H9 (cell line): ENCODE data around the gene PPP2R5B. TPM values are rescaled to one million over a fixed set of nuclear protein-coding genes. Genes with fewer than 3 reads are reported as not detected.

Experiments used
- DNase-seq: peaks from one replicate; pipeline ENCODE4 v3.0.0-alpha.2; 2017
- H2AFZ ChIP-seq: one replicate; pipeline ENCODE4 v1.6.1; 2013; ENCODE audit warnings: mild to moderate bottlenecking, low read length, control low read depth, moderate library complexity
- H2AK5ac ChIP-seq: 2 replicates; pipeline ENCODE4 v1.6.1; 2013; ENCODE audit warnings: low read length, control low read depth, mixed read lengths; ENCODE audit not compliant: insufficient read length
- H2BK120ac ChIP-seq: one replicate; pipeline ENCODE4 v1.6.1; 2013; ENCODE audit warnings: low read depth, mild to moderate bottlenecking, low read length, control low read depth, inconsistent platforms; ENCODE audit not compliant: poor library complexity, severe bottlenecking
- H2BK12ac ChIP-seq: 2 replicates; pipeline ENCODE4 v1.6.1; 2013; ENCODE audit warnings: low read length, control low read depth, mixed read lengths, low read depth; ENCODE audit not compliant: insufficient read length
- H2BK15ac ChIP-seq: 2 replicates; pipeline ENCODE4 v1.6.1; 2013; ENCODE audit warnings: low read depth, low read length, control low read depth
- H2BK20ac ChIP-seq: one replicate; pipeline ENCODE4 v1.6.1; 2013; ENCODE audit warnings: low read depth, mild to moderate bottlenecking, low read length, control low read depth, inconsistent platforms; ENCODE audit not compliant: poor library complexity, severe bottlenecking
- H2BK5ac ChIP-seq: 2 replicates; pipeline ENCODE4 v1.6.1; 2013; ENCODE audit warnings: low read length, control low read depth, mixed read lengths; ENCODE audit not compliant: insufficient read length
- H3K14ac ChIP-seq: 2 replicates; pipeline ENCODE4 v1.6.1; 2013; ENCODE audit warnings: low read length, control low read depth; ENCODE audit not compliant: insufficient read depth
- H3K18ac ChIP-seq: 2 replicates; pipeline ENCODE4 v1.6.1; 2013; ENCODE audit warnings: low read depth, mild to moderate bottlenecking, mixed read lengths, low read length, control low read depth; ENCODE audit not compliant: insufficient read length
- H3K23ac ChIP-seq: 2 replicates; pipeline ENCODE4 v1.6.1; 2013; ENCODE audit warnings: low read length, control low read depth, mixed read lengths, low read depth; ENCODE audit not compliant: insufficient read length
- H3K23me2 ChIP-seq: 2 replicates; pipeline ENCODE4 v1.6.1; 2013; ENCODE audit warnings: low read depth, mild to moderate bottlenecking, mixed read lengths, low read length, control low read depth; ENCODE audit not compliant: insufficient read length, poor library complexity, severe bottlenecking
- H3K27ac ChIP-seq: 2 replicates; pipeline ENCODE4 v1.5.1; 2013; ENCODE audit warnings: low read length, control low read depth, mixed read lengths, low read depth; ENCODE audit not compliant: insufficient read length
- H3K27me3 ChIP-seq: 2 replicates; pipeline ENCODE4 v1.6.1; 2013; ENCODE audit warnings: low read length, control low read depth, inconsistent platforms; ENCODE audit not compliant: insufficient read depth
- H3K4ac ChIP-seq: 2 replicates; pipeline ENCODE4 v1.6.1; 2013; ENCODE audit warnings: low read depth, mild to moderate bottlenecking, control low read depth, inconsistent platforms, low read length, moderate library complexity
- H3K4me1 ChIP-seq: 2 replicates; pipeline ENCODE4 v1.6.1; 2013; ENCODE audit warnings: low read length, control low read depth, inconsistent platforms; ENCODE audit not compliant: insufficient read depth
- H3K4me2 ChIP-seq: 2 replicates; pipeline ENCODE4 v1.6.1; 2013; ENCODE audit warnings: low read length, control low read depth, mixed read lengths; ENCODE audit not compliant: insufficient read length, insufficient read depth
- H3K56ac ChIP-seq: 2 replicates; pipeline ENCODE4 v1.6.1; 2013; ENCODE audit warnings: low read depth, mild to moderate bottlenecking, mixed read lengths, low read length, control low read depth; ENCODE audit not compliant: insufficient read length
- H3K79me1 ChIP-seq: 2 replicates; pipeline ENCODE4 v1.6.1; 2013; ENCODE audit warnings: low read depth, mild to moderate bottlenecking, moderate library complexity, low read length, control low read depth, inconsistent platforms; ENCODE audit not compliant: insufficient read depth, poor library complexity, severe bottlenecking
- H3K79me2 ChIP-seq: 2 replicates; pipeline ENCODE4 v1.6.1; 2013; ENCODE audit warnings: low read length, control low read depth, inconsistent platforms; ENCODE audit not compliant: insufficient read depth
- H3K9ac ChIP-seq: 2 replicates; pipeline ENCODE4 v1.6.1; 2013; ENCODE audit warnings: low read length, control low read depth, mixed read lengths; ENCODE audit not compliant: insufficient read length; ENCODE audit errors: extremely low read depth
- H3K9me3 ChIP-seq: one replicate; pipeline ENCODE4 v1.6.1; 2013; ENCODE audit warnings: low read depth, low read length, inconsistent platforms; ENCODE audit not compliant: control insufficient read depth
- H3T11ph ChIP-seq: one replicate; pipeline ENCODE4 v1.6.1; 2013; ENCODE audit warnings: mild to moderate bottlenecking, low read length, control low read depth, inconsistent platforms
- H4K20me1 ChIP-seq: one replicate; pipeline ENCODE4 v1.6.1; 2013; ENCODE audit not compliant: control insufficient read depth, insufficient read length, insufficient read depth
- H4K5ac ChIP-seq: 2 replicates; pipeline ENCODE4 v1.6.1; 2013; ENCODE audit warnings: low read depth, mild to moderate bottlenecking, mixed read lengths, low read length, control low read depth; ENCODE audit not compliant: insufficient read length
- H4K8ac ChIP-seq: replicated peaks from 2 replicates; pipeline ENCODE4 v1.6.1; 2013; ENCODE audit warnings: low read length, control low read depth, mixed read lengths, low read depth; ENCODE audit not compliant: insufficient read length
- H4K91ac ChIP-seq: 2 replicates; pipeline ENCODE4 v1.6.1; 2013; ENCODE audit warnings: low read depth, mild to moderate bottlenecking, moderate library complexity, mixed read lengths, low read length, control low read depth; ENCODE audit not compliant: insufficient read length
- H3K27ac Mint-ChIP-seq, 3 experiments: 2 replicates in 2 of 3; 3 replicates in 1 of 3; pipeline ENCODE4 v1.8.0; 2020 to 2021; ENCODE audit warnings: mixed read lengths in 3 of 3, mild to moderate bottlenecking in 1 of 3, moderate library complexity in 1 of 3
- H3K27me3 Mint-ChIP-seq: 2 replicates; pipeline ENCODE4 v1.8.0; 2021; ENCODE audit warnings: low read depth, mild to moderate bottlenecking, moderate library complexity, mixed read lengths
- H3K36me3 Mint-ChIP-seq, 3 experiments: 2 replicates in 2 of 3; 3 replicates in 1 of 3; pipeline ENCODE4 v1.8.0; 2020 to 2021; ENCODE audit warnings: low read depth in 3 of 3, mixed read lengths in 3 of 3; ENCODE audit not compliant: insufficient read depth in 1 of 3
- H3K4me1 Mint-ChIP-seq, 2 experiments: 2 replicates each; pipeline ENCODE4 v1.8.0; 2020; ENCODE audit warnings: mixed read lengths in 2 of 2
- H3K4me3 Mint-ChIP-seq, 2 experiments: 2 replicates in 1 of 2; 3 replicates in 1 of 2; pipeline ENCODE4 v1.8.0; 2020 to 2021; ENCODE audit warnings: mild to moderate bottlenecking in 2 of 2, mixed read lengths in 2 of 2, moderate library complexity in 1 of 2
- H3K9me3 Mint-ChIP-seq, 2 experiments: 2 replicates in 1 of 2; 3 replicates in 1 of 2; pipeline ENCODE4 v1.8.0; 2020; ENCODE audit warnings: mild to moderate bottlenecking in 2 of 2, mixed read lengths in 2 of 2, moderate library complexity in 1 of 2
- WGBS: extraction: QIAGEN DNeasy Blood & Tissue Kit; methylation state at CpG from one replicate; pipeline ENCODE4 v1.1.7; 2013; ENCODE audit warnings: missing lambda C conversion rate, low lambda C conversion rate, mixed read lengths; ENCODE audit not compliant: insufficient read length; ENCODE audit errors: extremely low coverage; 5-methylcytosine and 5-hydroxymethylcytosine counted together
- total RNA-seq: library from RNA; stranded (reverse); gene quantifications from 2 replicates; pipeline ENCODE4 v1.2.1, GENCODE V29; 2021
- TF ChIP-seq, protein P1 (sequence below): fragments of 200-600 bp; sonication (generic); conservative IDR thresholded peaks from 3 replicates; pipeline ENCODE4 v1.8.0; 2021; ENCODE audit warnings: antibody characterized with exemption, mild to moderate bottlenecking

PPP2R5B gene
- total RNA-seq, 1 experiment from 2014 or later, result 6.3 TPM

DNA sequence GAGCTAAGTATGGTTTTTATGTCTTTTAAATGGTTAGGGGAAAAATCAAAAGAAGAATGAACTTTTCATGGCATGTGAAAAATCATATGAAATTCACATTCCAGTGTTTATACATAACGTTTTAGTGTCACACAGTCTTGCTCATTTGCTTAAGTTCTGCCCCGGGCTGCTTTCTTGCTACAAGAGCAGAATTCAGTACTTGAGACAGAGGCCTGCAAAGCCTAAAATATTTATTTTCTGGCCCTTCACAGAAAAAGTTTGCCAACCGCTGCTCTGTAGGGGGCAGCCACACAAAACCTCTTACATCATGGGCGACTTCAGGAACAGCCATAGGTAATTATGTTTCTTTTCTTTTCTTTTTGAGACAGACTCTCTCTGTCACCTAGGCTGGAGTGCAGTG, 6.5 kb upstream of the PPP2R5B start:
- no peak for DNase-seq
- H3K79me1 ChIP-seq, result no peaks in the 10 kb centered on the region
- no peak overlapping the region for H2BK15ac ChIP-seq
- no peak overlapping the region for H2AFZ ChIP-seq
- H4K91ac ChIP-seq, result no peak overlapping the region
- peak overlapping the region; percentile 66 for H3K4me2 ChIP-seq
- TF ChIP-seq, protein P1, sequence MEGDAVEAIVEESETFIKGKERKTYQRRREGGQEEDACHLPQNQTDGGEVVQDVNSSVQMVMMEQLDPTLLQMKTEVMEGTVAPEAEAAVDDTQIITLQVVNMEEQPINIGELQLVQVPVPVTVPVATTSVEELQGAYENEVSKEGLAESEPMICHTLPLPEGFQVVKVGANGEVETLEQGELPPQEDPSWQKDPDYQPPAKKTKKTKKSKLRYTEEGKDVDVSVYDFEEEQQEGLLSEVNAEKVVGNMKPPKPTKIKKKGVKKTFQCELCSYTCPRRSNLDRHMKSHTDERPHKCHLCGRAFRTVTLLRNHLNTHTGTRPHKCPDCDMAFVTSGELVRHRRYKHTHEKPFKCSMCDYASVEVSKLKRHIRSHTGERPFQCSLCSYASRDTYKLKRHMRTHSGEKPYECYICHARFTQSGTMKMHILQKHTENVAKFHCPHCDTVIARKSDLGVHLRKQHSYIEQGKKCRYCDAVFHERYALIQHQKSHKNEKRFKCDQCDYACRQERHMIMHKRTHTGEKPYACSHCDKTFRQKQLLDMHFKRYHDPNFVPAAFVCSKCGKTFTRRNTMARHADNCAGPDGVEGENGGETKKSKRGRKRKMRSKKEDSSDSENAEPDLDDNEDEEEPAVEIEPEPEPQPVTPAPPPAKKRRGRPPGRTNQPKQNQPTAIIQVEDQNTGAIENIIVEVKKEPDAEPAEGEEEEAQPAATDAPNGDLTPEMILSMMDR, result no peak
- no peak overlapping the region for H2BK12ac ChIP-seq
- no peaks in the 10 kb centered on the region for H3K9me3 ChIP-seq
- H3K23ac ChIP-seq, result no peak overlapping the region
- H3T11ph ChIP-seq, result no peak overlapping the region
- no peak overlapping the region for H4K8ac ChIP-seq
- peaks cover 10% of the 10 kb centered on the region for H3K23me2 ChIP-seq
- H3K27me3 ChIP-seq, result no peaks in the 10 kb centered on the region
- H3K14ac ChIP-seq, result no peak overlapping the region
- peak overlapping the region; percentile 81 to 97 (median 86) for H3K27ac Mint-ChIP-seq
- no peak overlapping the region for H3K18ac ChIP-seq
- peak overlapping the region; percentile 61 for H3K9ac ChIP-seq
- no peak overlapping the region for H2AK5ac ChIP-seq
- H3K27me3 Mint-ChIP-seq, result no peaks in the 10 kb centered on the region
- H3K27ac ChIP-seq, result no peak overlapping the region
- no CpG with 5 or more reads among the region's 4 CpGs for WGBS
- no peaks in the 10 kb centered on the region for H3K79me2 ChIP-seq
- H3K4me1 Mint-ChIP-seq, result peaks cover 18 to 22% of the 10 kb centered on the region in 2 experiments
- no peaks in the 10 kb centered on the region for H3K4me1 ChIP-seq
- peaks cover 4 to 8% (median 6%) of the 10 kb centered on the region in 3 experiments; a peak in 6 of 7 replicates for H3K36me3 Mint-ChIP-seq
- H3K4ac ChIP-seq, result no peak overlapping the region
- H3K4me3 Mint-ChIP-seq, result peak overlapping the region; percentile 84 to 90
- no peaks in the 10 kb centered on the region for H4K20me1 ChIP-seq
- H2BK120ac ChIP-seq, result no peak overlapping the region
- no peak overlapping the region for H2BK20ac ChIP-seq
- no peaks in the 10 kb centered on the region for H3K9me3 Mint-ChIP-seq
- no peak overlapping the region for H4K5ac ChIP-seq
- H3K56ac ChIP-seq, result no peak overlapping the region
- H2BK5ac ChIP-seq, result no peak overlapping the region
